Mesodermal cell (in vitro differentiated cells): ENCODE data around the gene TEX22.

Experiments
- H3K27ac ChIP-seq: 2 replicates; pipeline ENCODE4 v1.7.0; 2013; ENCODE audit warnings: mild to moderate bottlenecking, low read depth, low read length, moderate library complexity; ENCODE audit not compliant: severe bottlenecking
- H3K36me3 ChIP-seq: 2 replicates; pipeline ENCODE4 v1.7.1; 2013; ENCODE audit warnings: mild to moderate bottlenecking, low read length, moderate library complexity; ENCODE audit not compliant: control insufficient read depth, insufficient read depth
- H3K4me1 ChIP-seq: one replicate; pipeline ENCODE4 v1.7.1; 2013; ENCODE audit warnings: mild to moderate bottlenecking, low read length; ENCODE audit not compliant: insufficient read depth, control insufficient read depth, poor library complexity, severe bottlenecking
- H3K4me3 ChIP-seq: 2 replicates; pipeline ENCODE4 v1.7.0; 2013; ENCODE audit warnings: low read length, control low read depth, mild to moderate bottlenecking; ENCODE audit not compliant: insufficient read depth, poor library complexity, severe bottlenecking; ENCODE audit errors: extremely low read depth
- H3K9me3 ChIP-seq: 2 replicates; pipeline ENCODE4 v1.7.1; 2013; ENCODE audit warnings: mild to moderate bottlenecking, low read length, moderate library complexity; ENCODE audit not compliant: control insufficient read depth
- WGBS, 2 experiments: methylation state at CpG; one replicate each; pipeline ENCODE4 v1.1.5; 2013; ENCODE audit warnings: missing lambda C conversion rate in 2 of 2; ENCODE audit not compliant: insufficient coverage in 2 of 2; 5-methylcytosine and 5-hydroxymethylcytosine counted together

The TEX22 gene

DNA sequence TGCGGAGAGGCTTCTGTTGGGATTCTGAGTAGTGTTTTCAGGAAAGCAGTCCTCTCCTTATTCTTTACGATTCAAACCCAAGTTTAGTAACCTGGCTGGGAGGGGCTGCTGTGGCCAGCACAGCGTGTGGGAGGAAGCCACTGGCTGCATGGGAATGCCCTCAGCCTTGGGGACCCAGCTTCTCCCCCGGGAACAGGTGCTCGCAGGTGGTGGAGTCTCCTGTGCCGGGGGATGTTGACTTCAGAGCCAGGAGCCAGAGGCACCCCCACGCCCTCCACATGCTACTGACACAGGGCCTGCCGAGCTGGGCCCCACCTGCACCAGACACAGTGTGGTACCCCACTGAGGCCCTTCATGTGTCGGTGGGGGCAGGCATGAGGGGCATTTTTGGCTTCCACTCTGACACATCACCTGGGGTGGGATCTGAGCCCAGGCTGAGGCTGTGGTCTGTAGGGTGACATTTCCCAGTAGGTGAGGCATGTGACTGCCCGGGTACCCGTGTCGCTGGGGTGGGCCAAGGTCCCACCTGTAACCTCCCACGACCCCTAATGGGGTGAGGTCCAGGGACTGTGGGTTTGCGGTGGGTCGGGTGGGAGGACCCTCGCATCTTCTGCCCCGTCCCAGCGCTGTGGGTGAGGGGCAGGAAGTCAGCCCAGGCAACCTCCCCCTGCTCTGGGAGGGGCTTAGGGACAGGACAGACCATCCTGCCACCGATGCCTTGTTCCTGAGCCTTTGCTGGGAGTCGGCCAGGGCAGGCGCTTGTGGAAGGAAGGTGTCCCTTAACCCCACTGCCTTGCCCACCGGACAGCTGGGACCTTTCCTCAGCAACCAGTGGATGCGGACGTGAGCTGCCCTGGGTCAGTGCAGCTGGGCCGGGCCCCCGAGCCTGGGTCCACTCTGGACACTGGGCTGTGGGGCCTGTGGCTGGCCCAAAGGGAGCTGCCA is 47.8 kb downstream of the TEX22 start:
- H3K9me3 ChIP-seq: no peaks in the 10 kb centered on the region
- no peak overlapping the region for H3K27ac ChIP-seq
- 95 to 98% methylated on average over 23 to 26 of the region's 26 CpGs for WGBS, 2 experiments
- H3K4me1 ChIP-seq: peaks cover 3% of the 10 kb centered on the region
- no peak overlapping the region for H3K4me3 ChIP-seq
- peaks cover 53% of the 10 kb centered on the region for H3K36me3 ChIP-seq

DNA sequence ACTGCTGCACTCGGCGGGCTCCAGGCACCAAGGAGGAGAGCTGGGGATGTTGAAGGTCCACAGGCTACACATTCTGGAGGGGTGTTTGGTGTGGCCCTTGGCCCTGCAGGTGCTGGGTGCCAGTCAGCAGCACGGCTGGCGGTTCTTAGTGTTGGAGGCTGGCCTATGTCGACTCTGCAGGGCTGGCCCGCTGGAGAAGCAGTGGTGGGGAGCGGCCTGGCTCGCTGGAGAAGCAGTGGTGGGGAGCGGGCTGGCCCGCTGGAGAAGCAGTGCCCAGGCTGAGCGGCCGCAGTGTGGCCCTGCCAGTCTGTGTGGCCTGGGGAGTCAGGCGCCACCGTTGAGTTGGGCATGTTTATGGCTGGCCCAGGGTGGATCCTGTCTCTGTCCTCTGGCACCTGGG is 48.6 kb downstream of the TEX22 start:
- no peak overlapping the region for H3K4me3 ChIP-seq
- WGBS, 2 experiments: 90 to 95% methylated on average over 9 to 14 of the region's 14 CpGs
- H3K4me1 ChIP-seq: peaks cover 3% of the 10 kb centered on the region
- H3K36me3 ChIP-seq: peaks cover 57% of the 10 kb centered on the region
- peak overlapping the region; percentile 10 for H3K27ac ChIP-seq
- no peaks in the 10 kb centered on the region for H3K9me3 ChIP-seq

DNA sequence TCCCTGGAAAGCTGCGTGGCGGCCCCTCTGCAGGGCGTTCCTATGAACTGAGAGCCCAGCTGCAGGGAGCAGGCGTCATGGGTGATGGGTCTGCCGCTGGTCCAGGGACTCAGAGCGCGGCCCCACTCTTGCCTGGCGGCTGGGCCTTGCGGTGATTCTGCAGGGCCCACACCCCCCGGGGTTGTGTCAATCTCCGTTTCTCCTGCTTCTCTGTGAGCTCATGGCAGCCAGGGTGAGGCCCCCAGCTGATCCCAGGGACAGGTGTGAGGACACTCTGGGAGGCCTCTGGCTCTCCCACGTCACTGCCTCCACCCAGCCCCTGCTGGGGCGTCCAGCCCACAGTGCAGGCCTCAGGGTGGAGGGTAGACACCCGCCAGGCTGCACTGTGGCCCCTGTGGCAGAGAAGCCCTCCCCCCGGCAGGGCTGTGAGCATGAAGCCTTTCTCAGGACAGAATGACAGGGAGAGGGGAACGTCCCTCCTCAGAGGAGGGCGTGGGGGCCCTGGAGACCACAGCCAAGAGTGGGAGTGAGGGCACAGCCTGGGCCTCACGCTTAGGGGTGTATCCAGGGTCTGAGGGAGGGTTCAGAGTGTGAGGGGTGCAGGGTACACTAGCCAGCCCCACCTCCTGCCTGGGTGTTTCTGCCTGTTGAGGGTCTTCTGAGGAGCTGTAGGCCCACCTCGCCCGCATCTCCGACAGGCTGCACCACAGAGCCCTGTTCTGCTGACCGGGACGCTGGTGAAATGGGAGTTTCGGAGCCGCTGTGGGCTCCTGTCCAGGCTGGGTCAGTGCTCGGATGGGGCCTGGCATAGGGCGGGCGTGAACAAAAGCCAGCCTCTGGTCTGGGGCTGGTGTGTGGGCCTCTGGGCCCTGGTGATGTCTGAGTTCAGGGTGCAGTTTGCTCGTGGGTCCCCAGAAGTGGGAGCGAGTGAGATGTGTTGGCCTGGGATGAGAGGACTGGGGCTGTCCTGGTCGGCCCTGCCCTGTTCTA is 49.6 kb downstream of the TEX22 start:
- Histone ChIP-seq H3K4me1 (peaks cover 3% of the 10 kb centered on the region), H3K36me3 (peaks cover 58% of the 10 kb centered on the region), H3K4me3 (no peak overlapping the region), H3K27ac (no peak overlapping the region), H3K9me3 (no peaks in the 10 kb centered on the region)
- WGBS, 2 experiments: 95 to 97% methylated on average over 26 to 30 of the region's 31 CpGs

DNA sequence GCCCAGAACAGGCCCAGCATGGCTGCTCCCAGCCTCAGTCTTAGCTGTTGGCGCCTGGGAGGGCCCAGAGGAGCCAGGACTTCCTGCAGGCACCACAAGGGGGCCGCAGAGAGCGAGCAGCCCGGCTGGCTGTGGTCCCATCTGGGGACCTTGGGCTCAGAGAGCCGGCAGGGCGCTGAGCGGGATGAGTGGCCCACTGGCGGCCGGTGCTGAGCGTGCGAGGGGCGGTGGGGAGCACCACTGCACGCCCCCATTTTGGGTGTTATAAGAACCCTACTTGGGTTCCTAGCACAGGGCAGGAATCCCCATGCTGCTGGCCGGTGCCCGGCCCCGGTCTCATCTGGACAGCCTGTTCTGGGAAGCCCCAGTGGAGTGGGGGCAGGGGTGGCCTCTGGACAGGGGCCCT is 50.4 kb downstream of the TEX22 start:
- no peaks in the 10 kb centered on the region for H3K9me3 ChIP-seq
- H3K4me1 ChIP-seq: peaks cover 3% of the 10 kb centered on the region
- H3K27ac ChIP-seq: no peak overlapping the region
- no peak overlapping the region for H3K4me3 ChIP-seq
- 76 to 83% methylated on average over 16 of the region's 16 CpGs for WGBS, 2 experiments
- peaks cover 58% of the 10 kb centered on the region for H3K36me3 ChIP-seq

DNA sequence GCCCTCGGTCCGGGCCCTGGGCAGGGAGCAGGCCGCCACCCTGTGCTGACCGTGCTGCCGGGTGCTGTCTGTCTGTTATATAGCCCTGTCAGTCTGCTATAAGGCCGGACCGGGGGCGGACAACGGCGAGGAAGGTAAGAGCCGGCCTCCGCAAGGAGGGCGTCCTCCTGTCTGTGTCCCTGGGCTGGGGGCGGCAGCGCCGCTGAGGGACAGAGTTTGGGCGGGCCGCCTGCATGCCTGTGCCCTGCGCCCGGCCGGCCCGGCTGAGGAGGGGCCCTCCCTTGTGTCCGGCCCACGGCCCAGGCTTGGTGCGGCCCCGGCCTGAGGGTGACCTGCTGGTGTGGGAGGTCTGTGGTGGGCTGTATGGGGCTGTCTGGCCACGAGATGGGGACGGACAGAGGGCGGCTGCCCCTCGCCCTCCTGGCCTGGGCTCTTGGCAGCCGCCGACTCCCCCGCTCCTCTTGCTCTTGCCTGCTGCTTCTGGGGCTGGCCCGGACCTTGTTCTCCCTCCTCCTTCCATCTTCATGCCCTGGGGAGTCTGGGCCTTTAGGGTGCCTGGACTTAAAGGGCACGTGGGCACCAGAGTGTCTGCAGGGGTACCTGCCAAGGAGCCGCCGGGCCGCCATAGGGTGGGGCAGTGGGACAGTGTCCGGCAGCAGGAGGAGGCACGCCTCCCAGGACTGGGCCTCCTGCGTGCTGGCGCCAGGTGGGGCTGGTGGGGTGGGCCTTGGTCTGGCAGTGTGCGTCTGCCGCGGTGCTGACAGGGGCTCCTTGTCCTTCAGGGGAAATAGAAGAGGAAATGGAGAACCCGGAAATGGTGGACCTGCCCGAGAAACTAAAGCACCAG is 51.2 kb downstream of the TEX22 start:
- no peaks in the 10 kb centered on the region for H3K9me3 ChIP-seq
- H3K4me1 ChIP-seq: peaks cover 3% of the 10 kb centered on the region
- 93 to 98% methylated on average over 35 to 41 of the region's 47 CpGs for WGBS, 2 experiments
- peaks cover 66% of the 10 kb centered on the region for H3K36me3 ChIP-seq
- no peak overlapping the region for H3K4me3 ChIP-seq
- H3K27ac ChIP-seq: no peak overlapping the region

DNA sequence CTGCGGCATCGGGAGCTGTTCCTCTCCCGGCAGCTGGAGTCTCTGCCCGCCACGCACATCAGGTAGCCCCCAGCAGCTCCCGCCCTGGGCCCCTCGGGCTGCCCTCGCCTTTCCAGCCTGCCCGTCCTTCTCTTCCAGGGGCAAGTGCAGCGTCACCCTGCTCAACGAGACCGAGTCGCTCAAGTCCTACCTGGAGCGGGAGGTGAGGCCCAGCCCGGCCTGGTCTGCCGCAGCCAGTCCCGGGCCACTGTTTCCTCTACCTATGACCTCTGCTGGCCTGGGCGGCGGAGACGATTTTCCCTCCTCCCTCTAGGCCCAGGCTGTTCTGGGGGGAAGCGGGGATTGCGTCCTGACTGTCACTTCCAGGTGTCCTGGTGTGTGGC is 51.8 kb downstream of the TEX22 start:
- Histone ChIP-seq H3K27ac (no peak overlapping the region), H3K4me3 (no peak overlapping the region), H3K4me1 (peaks cover 3% of the 10 kb centered on the region), H3K9me3 (no peaks in the 10 kb centered on the region), H3K36me3 (peaks cover 68% of the 10 kb centered on the region)
- 94 to 95% methylated on average over 17 to 22 of the region's 22 CpGs for WGBS, 2 experiments

DNA sequence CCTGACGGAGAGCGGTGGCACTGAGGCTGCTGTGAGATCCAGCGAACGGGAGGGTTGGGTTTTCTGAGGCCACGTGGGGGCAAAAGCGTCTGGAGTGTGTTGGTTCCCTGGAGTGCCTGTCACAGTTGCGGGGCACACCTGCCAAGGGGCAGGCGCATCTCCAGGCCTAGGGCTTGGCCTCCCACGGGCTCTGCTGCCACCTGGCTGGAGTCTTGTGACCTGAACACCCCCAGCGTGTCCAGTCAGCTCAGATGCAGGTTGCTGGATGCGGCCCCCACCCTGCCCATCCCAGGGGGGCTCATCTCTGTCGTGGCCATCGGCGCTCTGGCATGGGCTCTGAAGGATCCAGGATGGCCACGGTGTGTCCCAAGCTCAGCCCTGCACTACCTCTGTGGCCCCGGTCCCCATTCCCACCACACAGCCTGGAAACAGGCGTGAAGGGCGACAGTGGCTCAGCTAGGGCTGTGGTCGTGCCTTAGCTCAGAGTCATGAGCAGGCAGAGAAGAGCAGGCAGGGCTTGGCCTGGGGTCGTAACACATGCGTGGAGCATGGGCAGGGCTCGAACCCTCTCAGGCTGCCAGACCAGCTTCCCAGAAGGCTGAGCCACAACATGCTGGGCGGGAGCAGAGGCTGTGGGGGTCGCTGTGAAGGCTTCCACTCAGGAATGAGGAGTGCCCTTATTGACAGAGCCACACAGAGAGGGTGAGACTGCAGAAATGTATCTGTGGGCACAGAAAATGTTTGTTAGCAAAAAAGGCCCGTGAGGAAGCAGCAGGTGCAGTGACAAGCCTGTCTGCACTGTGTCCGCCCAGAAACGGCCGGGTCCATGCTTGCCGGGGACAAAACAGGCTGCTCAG is 52.8 kb downstream of the TEX22 start:
- 95 to 97% methylated on average over 26 to 28 of the region's 29 CpGs for WGBS, 2 experiments
- Histone ChIP-seq H3K4me1 (peaks cover 2% of the 10 kb centered on the region), H3K9me3 (no peaks in the 10 kb centered on the region), H3K27ac (no peak overlapping the region), H3K4me3 (no peak overlapping the region), H3K36me3 (peaks cover 67% of the 10 kb centered on the region)

DNA sequence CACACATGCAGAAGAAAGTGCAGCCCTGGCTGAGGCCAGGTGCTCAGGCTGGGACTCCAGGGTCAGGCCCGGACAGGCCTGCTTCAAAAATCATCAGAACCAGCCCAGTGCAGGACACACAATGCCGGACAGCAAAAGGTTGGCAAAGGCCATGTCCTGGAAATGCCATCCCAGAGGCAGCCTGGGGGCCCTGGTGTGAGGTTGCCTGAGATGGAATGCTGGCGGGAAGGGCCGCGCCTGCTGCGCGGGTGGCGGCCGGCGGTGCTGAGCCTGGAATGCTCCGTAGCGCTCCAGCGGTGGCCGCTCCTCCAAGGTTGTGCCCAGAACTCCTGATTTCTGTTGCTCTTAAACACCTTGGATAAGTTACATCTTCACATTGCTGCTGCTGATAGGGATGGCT is 54.6 kb downstream of the TEX22 start:
- Histone ChIP-seq H3K27ac (no peak overlapping the region), H3K9me3 (no peaks in the 10 kb centered on the region), H3K4me3 (no peak overlapping the region), H3K4me1 (no peaks in the 10 kb centered on the region), H3K36me3 (peaks cover 77% of the 10 kb centered on the region)
- 90 to 91% methylated on average over 14 of the region's 14 CpGs for WGBS, 2 experiments

DNA sequence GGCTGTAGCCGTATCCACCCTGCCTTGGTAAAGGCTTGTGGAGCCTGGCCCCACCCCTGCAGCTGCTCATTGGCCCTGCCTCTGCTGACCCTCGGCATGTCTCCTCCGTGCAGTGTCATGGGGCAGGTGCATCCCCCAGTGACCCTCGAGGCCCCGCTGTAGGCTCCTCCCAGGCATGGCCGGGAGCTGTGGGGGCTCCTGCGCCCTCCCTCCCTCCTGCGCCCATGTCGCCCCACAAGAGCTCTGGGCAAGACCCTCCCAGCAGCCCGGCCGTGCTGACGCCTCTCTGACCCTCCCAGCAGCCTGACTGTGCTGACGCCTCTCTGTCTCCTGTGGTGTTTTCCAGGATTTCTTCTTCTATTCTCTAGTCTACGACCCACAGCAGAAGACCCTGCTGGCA is 55.5 kb downstream of the TEX22 start:
- Histone ChIP-seq H3K9me3 (no peaks in the 10 kb centered on the region), H3K4me1 (no peaks in the 10 kb centered on the region), H3K27ac (no peak overlapping the region), H3K36me3 (peaks cover 81% of the 10 kb centered on the region), H3K4me3 (no peak overlapping the region)
- WGBS, 2 experiments: 94 to 96% methylated on average over 12 to 14 of the region's 14 CpGs
